ENCODE results near the gene AKR1A1. TPM values are rescaled to one million over a fixed set of nuclear protein-coding genes. Genes with fewer than 3 reads are reported as not detected.
"Not testable (repeated sequence)": the region's sequence is repeated elsewhere in the genome, so short reads cannot be mapped to it uniquely, and the experiment has no call there.

The AKR1A1 gene
- 141 and 232 TPM in 2 replicates for total RNA-seq

DNA sequence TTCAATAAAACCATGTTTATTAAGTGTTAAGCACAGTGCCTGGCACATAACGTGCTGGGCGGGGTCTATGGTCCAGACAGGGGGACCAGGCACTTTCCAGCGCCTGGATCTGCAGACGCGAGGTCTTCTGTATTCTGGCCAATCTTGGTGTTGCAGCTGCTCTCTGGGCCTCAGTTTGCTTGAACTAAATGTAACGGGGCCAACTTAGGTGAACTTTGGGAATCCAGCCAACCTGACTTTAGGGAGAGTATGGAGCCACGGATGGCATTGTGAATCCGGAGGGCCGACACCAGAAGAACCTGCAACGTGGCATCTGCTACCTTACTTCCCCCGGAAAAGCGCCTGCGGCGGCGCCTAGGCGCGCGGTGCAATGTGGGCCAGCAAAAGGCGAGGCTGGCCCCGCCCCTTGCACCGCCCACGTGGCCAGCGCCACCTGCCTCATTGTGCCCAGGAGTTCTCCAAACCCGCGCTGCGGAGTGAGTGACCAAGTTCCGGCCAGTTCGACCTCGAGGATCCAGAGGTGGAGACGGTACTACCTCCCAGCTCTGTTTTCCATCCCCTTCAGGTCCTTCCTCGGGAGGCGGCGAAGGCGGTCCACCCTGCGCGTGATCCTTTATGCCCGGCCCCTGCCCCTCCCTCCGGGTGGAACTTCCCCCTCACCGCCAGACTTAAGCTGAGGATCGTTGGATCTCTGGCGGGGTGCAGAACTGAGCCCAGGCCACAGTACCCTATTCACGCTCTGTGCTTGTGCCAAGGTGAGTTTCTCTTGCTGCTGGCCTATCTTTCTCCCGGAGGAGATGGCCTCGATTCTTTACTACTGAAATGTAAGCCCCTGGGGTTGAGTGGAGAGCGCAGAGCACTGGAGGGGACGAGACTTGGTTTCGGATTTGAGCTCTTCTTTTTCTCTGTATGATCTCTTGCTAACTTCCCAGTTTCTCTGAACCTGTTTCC, at the start of gene AKR1A1:
Gene AKR1A1, plus strand, starts transcription at position 426 of the 951 bp plus-strand sequence. CDS start 10,969 bp downstream, outside the sequence.
- peak; percentile 88 for DNase-seq

DNA sequence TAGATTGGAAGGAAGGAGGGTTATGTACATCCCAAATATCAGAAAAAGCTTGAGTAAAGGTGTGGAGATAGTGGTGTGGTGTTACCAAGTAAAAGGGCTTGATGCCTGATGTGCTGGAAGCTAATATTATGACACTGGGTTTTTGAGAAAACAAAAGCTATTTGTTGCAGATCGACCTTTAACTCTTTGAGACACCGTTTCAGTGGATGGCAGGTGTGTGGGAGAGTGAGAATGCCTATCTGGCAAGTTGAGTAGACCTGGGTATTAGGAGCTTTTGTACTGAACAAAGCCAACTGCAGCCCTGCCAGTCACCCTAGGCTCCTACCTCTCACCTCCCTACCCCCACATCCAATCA, 49.1 kb upstream of the AKR1A1 start:
- DNase-seq = no peak

DNA sequence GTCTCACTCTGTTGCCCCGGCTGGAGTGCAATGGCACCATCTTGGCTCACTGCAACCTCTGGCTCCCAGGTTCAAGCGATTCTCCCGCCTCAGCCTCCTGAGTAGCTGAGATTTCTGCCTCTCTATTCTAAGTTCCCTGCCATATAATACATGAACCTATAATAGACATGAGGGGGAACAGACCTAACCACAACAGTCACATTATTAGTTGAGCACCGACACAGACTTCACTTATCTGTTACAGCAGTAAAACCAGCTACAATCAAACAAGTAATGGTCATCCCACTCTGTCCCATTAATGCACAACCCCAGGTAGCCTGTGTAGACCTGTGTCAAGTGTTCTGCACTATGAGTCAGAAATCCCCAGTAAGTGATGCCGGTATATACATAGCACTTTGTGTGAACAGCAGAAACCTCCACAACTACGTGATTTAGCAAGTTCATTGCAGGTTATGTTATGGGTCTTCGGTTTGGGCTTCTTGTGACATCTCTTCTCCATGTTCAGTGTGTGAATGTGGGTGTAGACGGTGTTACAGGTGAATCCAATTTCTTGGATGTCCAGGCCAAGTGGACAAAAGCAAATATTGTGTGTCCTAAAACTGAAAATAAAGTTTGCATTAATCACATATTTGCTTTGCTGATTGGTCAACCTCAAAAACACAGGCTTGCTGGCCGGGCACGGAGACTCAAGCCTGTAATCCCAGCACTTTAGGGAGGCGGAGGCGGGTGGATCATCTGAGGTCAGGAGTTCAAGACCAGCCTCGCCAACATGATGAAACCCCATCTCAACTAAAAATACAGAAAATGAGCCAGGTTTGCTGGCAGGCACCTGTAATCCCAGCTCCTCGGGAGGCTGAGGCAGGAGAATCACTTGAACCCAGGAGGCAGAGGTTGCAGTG, 46.9 kb upstream of the AKR1A1 start:
- DNase-seq = no peak

DNA sequence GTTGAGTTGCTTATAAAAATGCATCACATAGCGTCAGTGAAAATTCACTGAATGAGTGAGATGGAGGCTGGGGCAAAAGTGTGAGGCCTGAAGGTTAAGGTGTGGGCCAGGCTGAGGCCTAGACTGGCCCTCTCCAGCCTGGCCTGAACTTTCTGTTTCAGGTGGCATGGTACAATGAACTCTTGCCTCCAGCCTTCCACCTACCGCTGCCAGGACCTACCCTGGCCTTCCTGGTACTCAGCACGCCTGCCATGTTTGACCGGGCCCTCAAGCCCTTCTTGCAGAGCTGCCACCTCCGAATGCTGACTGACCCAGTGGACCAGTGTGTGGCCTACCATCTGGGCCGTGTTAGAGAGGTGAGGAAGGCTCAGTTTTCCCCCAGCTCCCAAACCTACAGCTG, 43.4 kb upstream of the AKR1A1 start:
- no peak for DNase-seq

DNA sequence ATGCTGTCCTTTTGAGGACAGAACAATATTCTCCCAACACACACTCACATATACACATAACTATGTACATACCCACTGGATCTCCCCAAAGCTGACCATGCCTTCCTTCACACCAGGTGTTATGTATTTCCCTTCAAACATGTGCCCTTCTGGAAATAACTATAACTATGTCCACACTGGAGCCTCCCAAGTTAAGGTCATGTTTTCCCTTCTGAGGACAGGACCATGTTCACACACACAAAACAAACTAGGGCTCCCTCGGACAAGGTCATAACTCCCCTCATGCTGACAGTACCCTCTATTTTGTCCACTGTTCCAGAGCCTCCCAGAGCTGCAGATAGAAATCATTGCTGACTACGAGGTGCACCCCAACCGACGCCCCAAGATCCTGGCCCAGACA, 42.7 kb upstream of the AKR1A1 start:
- DNase-seq = no peak

DNA sequence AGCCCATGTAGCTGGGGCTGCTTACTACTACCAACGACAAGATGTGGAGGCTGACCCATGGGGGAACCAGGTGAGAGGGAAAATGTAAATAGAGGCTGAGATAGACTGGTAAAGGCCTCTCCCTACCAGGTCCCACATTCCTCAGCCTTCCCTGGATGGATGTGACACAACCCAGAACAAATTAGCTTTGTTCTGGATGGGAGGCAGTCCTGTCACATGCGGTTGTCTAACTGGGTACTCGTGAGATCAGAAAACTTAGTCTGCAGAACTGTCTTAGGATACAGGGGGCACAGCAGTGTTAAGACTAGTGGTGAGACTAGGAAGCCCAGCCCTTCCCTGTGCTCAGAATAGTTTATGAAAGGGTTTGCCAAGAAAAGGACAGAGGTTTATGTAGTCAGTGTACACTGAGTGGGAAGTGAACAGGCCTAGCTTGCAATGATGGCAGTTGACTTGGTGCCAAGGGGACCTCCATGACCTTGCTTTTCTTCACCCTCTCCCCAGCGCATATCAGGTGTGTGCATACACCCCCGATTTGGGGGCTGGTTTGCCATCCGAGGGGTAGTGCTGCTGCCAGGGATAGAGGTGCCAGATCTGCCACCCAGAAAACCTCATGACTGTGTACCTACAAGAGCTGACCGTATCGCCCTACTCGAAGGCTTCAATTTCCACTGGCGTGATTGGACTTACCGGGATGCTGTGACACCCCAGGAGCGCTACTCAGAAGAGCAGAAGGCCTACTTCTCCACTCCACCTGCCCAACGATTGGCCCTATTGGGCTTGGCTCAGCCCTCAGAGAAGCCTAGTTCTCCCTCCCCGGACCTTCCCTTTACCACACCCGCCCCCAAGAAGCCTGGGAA, 42.1 kb upstream of the AKR1A1 start:
- no peak for DNase-seq

DNA sequence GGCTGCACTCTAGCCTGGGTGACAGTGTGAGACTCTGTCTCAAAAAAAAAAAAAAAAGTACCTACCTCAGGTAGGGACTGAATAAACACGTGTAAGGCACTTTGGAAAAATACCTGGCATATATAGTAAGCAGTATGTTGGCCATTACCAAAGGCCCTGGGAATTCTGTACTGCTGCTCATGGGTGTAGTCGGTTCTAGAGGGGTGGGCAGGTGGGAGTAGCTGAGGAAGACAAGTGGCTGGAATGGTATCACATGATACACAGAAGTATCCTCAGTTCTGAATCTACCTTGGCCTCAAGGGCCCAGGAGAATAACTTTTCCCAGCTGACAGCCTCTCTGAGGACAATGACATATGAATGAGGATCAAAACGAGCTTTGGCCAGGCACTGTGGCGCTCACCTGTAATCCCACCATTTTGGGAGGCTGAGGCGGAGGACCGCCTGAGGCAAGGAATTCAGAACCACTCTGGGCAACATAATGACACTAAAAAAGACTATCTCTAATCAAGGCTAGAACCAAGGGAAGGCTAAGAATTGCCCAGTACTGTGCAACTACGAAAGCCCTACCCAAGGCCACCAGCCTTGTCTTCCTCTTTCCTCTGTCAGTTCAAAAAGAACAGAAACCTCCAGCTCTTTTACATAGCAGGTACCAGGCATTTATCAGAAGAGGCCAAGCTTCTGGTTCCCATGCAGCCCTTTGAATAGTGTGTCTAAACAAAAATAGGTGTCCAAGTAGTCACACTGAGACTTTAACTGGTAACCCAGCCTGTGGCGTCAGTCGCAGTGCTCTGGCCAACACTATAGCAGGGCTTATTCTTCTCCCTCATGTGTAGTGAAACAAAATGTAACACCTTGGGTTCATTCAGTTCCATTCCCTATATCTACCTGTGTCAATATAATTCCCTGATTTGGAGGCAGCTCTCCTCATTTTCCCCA, 40.3 kb upstream of the AKR1A1 start:
- no peak for DNase-seq

DNA sequence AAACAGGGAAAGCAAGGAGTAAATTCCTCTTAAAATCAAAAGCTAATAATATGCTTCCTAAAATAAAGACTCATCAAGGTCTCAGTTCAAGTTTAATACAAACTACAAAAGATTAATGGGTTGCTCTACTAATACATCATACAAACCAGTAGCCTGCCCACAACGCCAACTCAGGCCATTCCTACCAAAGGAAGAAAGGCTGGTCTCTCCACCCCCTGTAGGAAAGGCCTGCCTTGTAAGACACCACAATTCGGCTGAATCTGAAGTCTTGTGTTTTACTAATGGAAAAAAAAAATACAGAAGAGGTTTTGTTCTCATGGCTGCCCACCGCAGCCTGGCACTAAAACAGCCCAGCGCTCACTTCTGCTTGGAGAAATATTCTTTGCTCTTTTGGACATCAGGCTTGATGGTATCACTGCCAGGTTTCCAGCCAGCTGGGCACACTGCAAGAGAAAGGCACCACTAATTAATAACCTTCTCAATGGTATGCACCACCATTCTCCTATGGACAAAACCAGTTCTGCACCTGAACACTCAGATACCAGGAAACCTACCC, 39.6 kb upstream of the AKR1A1 start:
- no peak for DNase-seq

DNA sequence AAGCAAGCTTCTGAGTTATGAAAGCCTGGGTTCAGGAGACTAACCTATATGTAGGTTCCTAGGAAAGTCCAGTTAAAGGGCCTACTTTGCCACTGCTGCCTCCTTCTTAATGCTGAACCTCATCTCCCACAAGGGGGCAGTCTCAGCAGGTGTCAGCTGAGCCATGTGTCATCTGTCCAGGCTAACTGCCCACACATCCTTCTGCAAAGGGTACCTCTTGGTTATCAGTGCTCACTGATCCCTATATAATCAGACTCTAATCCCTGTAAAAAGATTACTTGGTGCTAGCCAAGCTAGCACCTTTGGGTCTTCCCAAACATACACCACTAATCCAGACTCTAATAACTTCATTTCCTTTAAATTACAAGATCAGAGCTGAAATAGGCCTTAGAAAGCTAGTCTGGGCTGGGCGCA, 38.0 kb upstream of the AKR1A1 start:
- DNase-seq = peak; percentile 88

DNA sequence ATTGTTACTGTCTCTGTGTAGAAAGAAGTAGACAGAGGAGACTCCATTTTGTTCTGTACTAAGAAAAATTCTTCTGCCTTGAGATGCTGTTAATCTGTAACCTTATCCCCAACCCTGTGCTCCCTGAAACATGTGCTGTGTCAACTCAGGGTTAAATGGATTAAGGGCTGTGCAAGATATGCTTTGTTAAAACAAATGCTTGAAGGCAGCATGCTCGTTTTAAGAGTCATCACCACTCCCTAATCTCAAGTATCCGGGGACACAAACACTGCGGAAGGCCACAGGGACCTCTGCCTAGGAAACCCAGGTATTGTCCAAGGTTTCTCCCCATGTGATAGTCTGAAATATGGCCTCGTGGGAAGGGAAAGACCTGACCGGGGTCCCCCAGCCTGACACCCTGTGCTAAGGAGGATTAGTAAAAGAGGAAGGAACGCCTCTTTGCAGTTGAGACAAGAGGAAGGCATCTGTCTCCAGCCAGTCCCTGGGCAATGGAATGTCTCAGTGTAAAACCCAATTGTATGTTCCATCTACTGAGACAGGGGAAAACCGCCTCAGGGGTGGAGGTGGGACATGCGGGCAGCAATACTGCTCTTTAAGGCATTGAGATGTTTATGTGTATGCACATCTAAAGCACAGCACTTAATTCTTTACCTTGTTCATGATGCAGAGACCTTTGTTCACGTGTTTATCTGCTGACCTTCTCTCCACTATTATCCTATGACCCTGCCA, 36.9 kb upstream of the AKR1A1 start:
- not testable (repeated sequence) for DNase-seq

DNA sequence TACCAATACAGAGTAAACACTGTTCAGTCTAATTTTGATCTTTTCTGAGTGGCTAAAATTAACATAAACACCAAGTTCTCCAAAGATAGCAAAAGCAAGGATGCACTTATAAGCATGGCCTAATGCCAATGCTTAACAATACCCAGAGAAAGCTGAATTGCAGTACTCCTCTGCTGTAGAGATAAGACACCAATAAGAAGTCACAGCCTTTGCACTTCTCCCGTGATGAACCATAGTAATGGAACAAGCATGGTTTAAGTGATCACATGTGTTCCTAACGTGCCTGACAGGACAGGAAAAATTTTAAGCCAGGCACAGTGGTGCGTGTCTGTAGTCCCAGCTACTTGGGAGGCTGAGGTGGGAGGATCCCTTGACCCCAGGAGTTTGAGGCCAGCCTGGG, 34.6 kb upstream of the AKR1A1 start:
- DNase-seq = no peak

DNA sequence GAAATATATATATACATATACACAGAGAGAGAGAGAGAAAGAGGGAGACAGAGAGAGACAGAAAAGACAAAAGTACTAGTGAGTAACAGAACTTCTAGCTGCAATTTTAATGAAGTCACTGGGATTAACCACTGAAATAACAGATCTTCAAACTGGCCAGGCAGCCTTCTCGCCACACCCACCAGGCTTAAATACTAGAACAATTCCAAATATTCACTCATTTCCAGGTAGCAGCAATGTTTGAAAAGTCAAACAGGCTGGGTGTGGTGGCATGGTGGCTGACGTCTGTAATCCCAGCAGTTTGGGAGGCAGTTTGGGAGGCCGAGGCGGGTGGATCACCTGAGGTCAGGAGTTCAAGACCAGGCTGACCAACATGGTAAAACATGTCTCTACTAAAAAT, 34.2 kb upstream of the AKR1A1 start:
- no peak for DNase-seq

DNA sequence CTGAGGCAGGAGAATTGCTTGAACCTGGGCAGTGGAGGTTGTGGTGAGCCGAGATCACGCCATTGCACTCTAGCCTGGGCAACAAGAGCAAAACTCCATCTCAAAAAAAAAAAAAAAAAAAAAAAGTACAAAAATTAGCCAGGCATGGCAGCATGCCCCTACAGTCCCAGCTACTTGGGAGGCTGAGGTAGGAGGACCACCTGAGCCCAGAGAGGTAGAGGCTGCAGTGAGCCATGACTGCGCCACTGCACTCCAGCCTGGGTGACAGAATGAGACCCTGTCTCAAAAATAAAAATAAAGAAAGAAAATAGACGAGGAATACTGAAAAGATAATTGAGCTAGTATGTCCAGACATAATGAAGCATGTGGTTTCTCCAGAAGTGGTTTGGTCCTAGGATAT, 32.3 kb upstream of the AKR1A1 start:
- not testable (repeated sequence) for DNase-seq

DNA sequence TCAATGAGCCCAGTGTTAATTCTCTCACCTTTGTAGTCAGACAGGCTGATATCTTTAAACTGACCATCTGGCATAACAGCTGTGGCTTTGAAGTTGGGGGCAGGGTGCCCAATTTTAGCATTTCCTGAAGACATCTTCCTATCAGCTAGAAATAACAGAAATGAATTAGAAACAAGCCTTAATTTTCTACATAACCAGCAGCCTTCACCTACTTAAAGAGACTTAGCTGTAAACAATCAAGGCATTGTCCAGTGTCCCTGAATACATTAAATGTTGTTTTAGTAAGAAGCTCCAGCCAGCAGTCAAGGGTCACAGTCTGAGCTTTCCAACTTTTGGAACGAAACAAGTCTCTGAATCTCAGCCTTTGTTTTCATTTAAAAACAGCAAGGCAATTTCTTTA, 31.7 kb upstream of the AKR1A1 start:
- DNase-seq = peak; percentile 15

DNA sequence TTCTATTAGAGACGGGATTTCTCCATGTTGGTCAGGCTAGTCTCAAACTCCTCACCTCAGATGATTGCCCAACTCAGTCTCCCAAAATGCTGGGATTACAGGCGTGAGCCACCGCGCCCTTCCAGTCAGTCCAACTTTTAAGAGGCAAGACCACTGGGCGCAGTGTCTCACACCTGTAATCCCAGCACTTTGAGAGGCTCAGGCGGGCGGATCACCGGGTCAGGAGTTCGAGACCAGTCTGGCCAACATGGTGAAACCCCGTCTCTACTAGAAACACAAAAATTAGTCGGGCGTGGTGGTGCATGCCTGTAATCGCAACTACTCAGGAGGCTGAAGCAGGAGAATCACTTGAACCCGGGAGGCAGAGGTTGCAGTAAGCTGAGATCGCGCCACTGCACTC, 30.9 kb upstream of the AKR1A1 start:
- DNase-seq = not testable (repeated sequence)

DNA sequence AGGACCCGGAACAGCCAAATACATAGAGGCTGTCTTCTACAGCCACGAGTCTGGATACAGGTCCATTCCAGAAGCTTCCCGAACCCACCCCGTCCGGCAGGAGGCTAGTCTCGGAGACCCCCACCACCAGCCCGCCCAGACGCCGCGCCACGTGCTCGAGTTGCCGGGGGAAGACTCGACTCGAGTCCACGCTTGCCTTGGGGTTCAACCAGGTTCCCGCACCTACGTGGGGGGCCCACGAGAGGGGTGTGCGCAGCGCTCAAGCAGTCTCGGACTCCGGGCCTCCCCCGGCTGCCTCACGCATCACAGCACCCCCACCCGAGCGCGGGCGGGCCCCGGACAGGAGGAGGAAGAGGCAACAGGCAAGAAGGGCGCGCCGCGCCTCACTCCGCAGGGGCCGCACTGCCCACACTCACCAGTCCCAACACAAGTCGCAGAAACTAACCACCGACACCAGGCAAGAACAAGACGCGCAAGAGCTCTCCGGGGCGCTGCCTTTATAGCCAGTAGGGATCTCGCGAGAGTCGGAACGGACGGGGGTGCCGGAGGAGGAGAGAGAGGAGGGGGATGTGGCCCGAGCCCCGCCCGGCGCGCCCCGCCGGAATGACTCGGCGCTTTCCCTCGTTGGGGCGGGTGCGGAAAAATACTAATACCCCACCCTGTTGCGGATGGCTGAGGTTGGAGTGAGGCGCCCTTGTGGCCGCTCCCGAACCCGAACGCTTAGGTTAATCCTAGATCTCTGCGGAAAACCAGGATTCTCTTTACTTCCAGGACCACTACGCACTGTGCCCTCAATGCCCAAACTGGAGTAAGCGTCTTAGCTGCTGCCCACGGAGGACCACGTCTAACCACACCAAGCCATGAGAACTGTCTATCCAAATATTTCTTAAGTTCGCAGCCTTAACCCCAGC, 29.0 kb upstream of the AKR1A1 start, which contains the start of gene PRDX1:
Gene PRDX1, minus strand, starts transcription at position 472 of the 911 bp plus-strand sequence. CDS start 2,841 bp downstream, outside the sequence.
- peak; percentile 96 for DNase-seq

DNA sequence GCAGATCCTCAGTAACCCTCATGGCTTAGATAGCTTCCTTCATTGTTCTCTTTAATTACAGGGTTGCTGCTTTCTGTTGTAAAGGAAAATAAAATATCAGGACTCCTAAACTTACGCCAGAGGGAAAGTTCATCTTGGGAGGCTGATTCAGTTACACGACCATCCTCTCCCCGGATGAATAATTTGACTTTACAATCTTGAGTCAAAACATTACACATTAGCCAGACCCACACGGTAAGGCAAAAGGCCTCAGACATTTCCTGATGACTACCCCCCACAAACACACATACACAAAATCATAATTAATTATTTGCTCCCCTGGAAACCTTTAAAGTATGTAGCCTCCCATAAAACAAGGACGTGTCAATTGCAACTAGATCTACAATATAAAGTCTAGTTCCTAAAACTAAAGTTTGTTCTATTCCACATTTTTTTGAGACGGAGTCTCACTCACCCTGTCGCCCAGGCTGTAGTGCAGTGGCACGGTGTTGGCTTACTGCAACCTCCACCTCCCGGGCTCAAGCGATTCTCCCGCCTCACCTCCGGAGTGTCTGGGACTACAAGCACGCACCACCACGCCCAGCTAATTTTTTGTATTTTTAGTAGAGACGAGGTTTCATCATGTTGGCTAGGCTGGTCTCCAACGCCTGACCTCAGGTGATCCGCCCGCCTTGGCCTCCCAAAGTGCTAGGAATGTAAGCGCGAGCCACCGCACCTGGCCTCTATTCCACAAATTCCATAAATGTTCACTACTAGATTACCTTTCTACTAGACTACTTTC, 28.1 kb upstream of the AKR1A1 start:
- DNase-seq = no peak

DNA sequence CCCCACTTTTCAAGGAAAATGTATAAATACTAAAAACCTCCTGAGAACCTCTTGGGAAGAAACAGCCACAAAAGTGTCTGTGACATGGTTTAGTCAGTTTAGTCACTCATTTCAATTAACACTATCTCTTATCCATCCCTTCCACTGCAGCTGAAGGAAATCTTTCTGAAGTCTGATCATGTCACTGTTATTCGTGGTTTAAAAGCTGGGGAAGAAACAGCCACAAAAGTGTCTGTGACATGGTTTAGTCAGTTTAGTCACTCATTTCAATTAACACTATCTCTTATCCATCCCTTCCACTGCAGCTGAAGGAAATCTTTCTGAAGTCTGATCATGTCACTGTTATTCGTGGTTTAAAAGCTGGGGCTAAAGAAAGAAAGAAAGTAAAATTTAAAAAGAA, 27.1 kb upstream of the AKR1A1 start:
- not testable (repeated sequence) for DNase-seq

Measured in dermis blood vessel endothelial cell (primary cell).